ENCODE measurements around the gene C18orf63.

C18orf63 gene

GRCh38 chr18:74273394-74273793, 42.2 kb upstream of the C18orf63 start:
- Histone ChIP-seq H3K27ac (no peak overlapping the region), H3K9me3 (no peaks in the 10 kb centered on the region), H3K36me3 (no peaks in the 10 kb centered on the region), H3K4me3 (ENCODE audit: low read depth in 1 of 2, low read length in 1 of 2) (no peak overlapping the region), H3K27me3 (no peaks in the 10 kb centered on the region), H3K4me1 (ENCODE audit: control insufficient read depth in 1 of 2, insufficient read depth in 1 of 2, low read depth in 1 of 2, low read length in 1 of 2) (no peaks in the 10 kb centered on the region)
- TF ChIP-seq, protein P1, sequence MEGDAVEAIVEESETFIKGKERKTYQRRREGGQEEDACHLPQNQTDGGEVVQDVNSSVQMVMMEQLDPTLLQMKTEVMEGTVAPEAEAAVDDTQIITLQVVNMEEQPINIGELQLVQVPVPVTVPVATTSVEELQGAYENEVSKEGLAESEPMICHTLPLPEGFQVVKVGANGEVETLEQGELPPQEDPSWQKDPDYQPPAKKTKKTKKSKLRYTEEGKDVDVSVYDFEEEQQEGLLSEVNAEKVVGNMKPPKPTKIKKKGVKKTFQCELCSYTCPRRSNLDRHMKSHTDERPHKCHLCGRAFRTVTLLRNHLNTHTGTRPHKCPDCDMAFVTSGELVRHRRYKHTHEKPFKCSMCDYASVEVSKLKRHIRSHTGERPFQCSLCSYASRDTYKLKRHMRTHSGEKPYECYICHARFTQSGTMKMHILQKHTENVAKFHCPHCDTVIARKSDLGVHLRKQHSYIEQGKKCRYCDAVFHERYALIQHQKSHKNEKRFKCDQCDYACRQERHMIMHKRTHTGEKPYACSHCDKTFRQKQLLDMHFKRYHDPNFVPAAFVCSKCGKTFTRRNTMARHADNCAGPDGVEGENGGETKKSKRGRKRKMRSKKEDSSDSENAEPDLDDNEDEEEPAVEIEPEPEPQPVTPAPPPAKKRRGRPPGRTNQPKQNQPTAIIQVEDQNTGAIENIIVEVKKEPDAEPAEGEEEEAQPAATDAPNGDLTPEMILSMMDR (IDR thresholded peaks at IDR 0.05): no peak

DNA sequence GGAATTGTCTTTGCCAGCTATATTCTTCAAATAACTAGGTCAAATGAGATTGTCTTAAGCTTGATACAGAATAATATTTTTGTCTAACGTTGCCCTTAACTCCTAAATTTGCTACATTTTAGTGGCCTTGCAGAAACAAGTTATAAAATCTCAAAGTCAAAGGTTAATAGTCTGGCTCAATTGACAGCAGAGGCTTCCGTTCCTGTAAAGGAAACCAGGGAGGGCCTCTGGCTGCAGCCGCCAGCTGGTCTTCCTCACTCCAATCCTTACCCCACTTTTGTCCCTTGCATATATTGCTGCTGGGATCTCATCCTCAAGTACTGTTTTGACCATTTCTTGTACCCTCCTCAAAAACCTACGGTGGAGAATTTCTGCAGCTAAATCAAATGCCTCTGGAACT, 40.9 kb upstream of the C18orf63 start:
- H3K27ac ChIP-seq: no peak overlapping the region
- TF ChIP-seq, protein P1 (IDR thresholded peaks at IDR 0.05): no peak
- no peaks in the 10 kb centered on the region for H3K9me3 ChIP-seq
- no peaks in the 10 kb centered on the region for H3K4me1 ChIP-seq (ENCODE audit: control insufficient read depth in 1 of 2, insufficient read depth in 1 of 2, low read depth in 1 of 2, low read length in 1 of 2)
- H3K36me3 ChIP-seq: no peaks in the 10 kb centered on the region
- no peak overlapping the region for H3K4me3 ChIP-seq (ENCODE audit: low read depth in 1 of 2, low read length in 1 of 2)
- H3K27me3 ChIP-seq: no peaks in the 10 kb centered on the region

DNA sequence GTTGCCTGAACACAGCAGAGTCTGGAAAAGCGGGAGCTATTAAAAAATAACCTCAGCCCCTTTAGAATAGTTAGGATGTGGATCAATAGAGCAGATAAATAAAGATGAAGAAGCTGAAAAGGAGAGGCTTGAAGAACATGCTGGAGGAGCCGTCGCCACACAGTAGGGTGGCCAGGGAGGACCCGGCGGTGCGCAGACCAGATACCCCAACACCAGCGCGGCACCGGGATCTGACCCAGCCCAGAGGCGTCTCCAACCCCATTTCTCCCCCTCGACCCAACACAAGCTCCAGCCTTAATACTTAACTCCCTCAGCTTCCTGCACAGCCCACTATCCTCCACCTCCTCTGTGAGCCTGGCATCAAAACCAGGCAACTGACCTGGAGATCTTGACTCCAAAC, 39.9 kb upstream of the C18orf63 start:
- Histone ChIP-seq H3K36me3 (no peaks in the 10 kb centered on the region), H3K27ac (no peak overlapping the region), H3K9me3 (no peaks in the 10 kb centered on the region), H3K27me3 (no peaks in the 10 kb centered on the region), H3K4me1 (ENCODE audit: control insufficient read depth in 1 of 2, insufficient read depth in 1 of 2, low read depth in 1 of 2, low read length in 1 of 2) (no peaks in the 10 kb centered on the region), H3K4me3 (ENCODE audit: low read depth in 1 of 2, low read length in 1 of 2) (no peak overlapping the region)
- TF ChIP-seq, protein P1 (IDR thresholded peaks at IDR 0.05): no peak

GRCh38 chr18:74276609-74277008, 39.0 kb upstream of the C18orf63 start:
- Histone ChIP-seq H3K4me3 (ENCODE audit: low read depth in 1 of 2, low read length in 1 of 2) (no peak overlapping the region), H3K9me3 (no peaks in the 10 kb centered on the region), H3K36me3 (no peaks in the 10 kb centered on the region), H3K27me3 (no peaks in the 10 kb centered on the region), H3K4me1 (ENCODE audit: control insufficient read depth in 1 of 2, insufficient read depth in 1 of 2, low read depth in 1 of 2, low read length in 1 of 2) (no peaks in the 10 kb centered on the region), H3K27ac (no peak overlapping the region)
- TF ChIP-seq, protein P1 (IDR thresholded peaks at IDR 0.05): no peak

DNA sequence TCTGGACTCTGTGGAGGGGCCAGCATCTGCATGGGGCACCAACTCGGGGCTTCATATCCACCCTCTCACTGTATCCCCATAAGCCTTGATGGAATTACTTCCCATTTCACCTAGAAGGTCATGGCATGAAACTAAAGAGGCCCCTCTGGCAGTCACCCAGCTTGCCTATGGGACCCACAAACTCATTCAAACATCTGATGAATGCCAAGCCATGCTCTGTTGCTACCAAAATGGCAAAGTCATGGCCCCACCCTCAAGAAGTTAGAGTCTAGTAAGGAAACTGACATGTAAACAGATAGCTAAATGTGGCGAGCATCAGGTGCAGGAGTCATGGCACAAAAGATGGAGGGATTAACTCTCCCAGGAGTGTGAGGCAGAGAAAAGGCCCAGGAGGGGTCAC, 38.3 kb upstream of the C18orf63 start:
- Histone ChIP-seq H3K27ac (no peak overlapping the region), H3K36me3 (no peaks in the 10 kb centered on the region), H3K4me3 (ENCODE audit: low read depth in 1 of 2, low read length in 1 of 2) (no peak overlapping the region), H3K9me3 (no peaks in the 10 kb centered on the region), H3K4me1 (ENCODE audit: control insufficient read depth in 1 of 2, insufficient read depth in 1 of 2, low read depth in 1 of 2, low read length in 1 of 2) (peaks cover under 1 to 6% of the 10 kb centered on the region in 2 experiments), H3K27me3 (no peaks in the 10 kb centered on the region)
- TF ChIP-seq, protein P1 (IDR thresholded peaks at IDR 0.05): no peak

DNA sequence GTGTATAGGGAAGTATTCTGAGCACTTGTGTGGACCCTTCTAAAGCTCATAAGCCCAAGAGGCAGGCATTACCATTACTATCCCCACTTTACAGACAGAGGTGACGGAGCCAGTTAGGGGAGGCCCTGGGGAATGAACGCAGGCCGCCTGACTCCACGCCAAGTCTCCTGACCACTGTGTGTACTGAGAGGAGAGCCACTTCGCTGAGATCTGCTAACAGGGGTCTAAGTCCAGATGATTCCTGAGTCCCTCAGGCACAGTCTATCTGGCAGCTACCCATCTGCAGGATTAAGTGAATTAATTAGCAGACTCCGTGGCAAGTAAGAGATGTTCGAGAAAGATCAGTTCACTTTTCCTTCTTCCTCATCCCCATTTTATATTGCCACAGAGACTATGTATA, 37.6 kb upstream of the C18orf63 start:
- no peaks in the 10 kb centered on the region for H3K9me3 ChIP-seq
- H3K27ac ChIP-seq: no peak overlapping the region
- TF ChIP-seq, protein P1 (IDR thresholded peaks at IDR 0.05): no peak
- H3K27me3 ChIP-seq: no peaks in the 10 kb centered on the region
- no peak overlapping the region for H3K4me3 ChIP-seq (ENCODE audit: low read depth in 1 of 2, low read length in 1 of 2)
- H3K4me1 ChIP-seq (ENCODE audit: control insufficient read depth in 1 of 2, insufficient read depth in 1 of 2, low read depth in 1 of 2, low read length in 1 of 2): peaks cover 3 to 10% of the 10 kb centered on the region in 2 experiments
- H3K36me3 ChIP-seq: no peaks in the 10 kb centered on the region

Measured in neutrophil (primary cell).